HL-60 (cell line): ENCODE data around the gene ARIH1.
"Not testable (repeated sequence)": the region's sequence is repeated elsewhere in the genome, so short reads cannot be mapped to it uniquely, and the experiment has no call there.

Experiments used
- DNase-seq, 2 experiments: peaks; one replicate each; pipeline ENCODE4 v3.0.0-alpha.2; 2010 to 2020; ENCODE audit warnings: low read depth in 1 of 2, low spot score in 1 of 2
- H3K27ac ChIP-seq: fragments of 250-450 bp; sonication (Bioruptor Pico); replicated peaks from 2 replicates; pipeline ENCODE4 v1.5.1; 2020; ENCODE audit warnings: mild to moderate bottlenecking, moderate library complexity
- H3K27me3 ChIP-seq: fragments of 250-450 bp; sonication (Bioruptor Pico); 2 replicates; pipeline ENCODE4 v1.5.1; 2021; ENCODE audit warnings: mild to moderate bottlenecking, moderate library complexity; ENCODE audit not compliant: insufficient read depth, poor library complexity, severe bottlenecking
- H3K4me3 ChIP-seq: replicated peaks from 2 replicates; pipeline ENCODE4 v1.5.1; 2011; ENCODE audit warnings: mild to moderate bottlenecking, control low read depth, low read length; ENCODE audit not compliant: insufficient read depth
- GABPA ChIP-seq: IDR thresholded peaks from 2 replicates; pipeline ENCODE4 v1.6.1; 2012; ENCODE audit warnings: low read depth
- POLR2AphosphoS5 ChIP-seq: IDR thresholded peaks from 2 replicates; pipeline ENCODE4 v1.6.1; 2012; ENCODE audit warnings: low read depth
- SPI1 ChIP-seq: IDR thresholded peaks from 2 replicates; pipeline ENCODE4 v1.6.1; 2012; ENCODE audit warnings: low read depth, mild to moderate bottlenecking, borderline replicate concordance
- TF ChIP-seq, protein P1 (sequence below): IDR thresholded peaks from 2 replicates; pipeline ENCODE4 v1.6.1; 2012; ENCODE audit warnings: low read depth; ENCODE audit not compliant: insufficient replicate concordance
- TF ChIP-seq, protein P2 (sequence below): IDR thresholded peaks from one replicate; pipeline ENCODE4 v1.5.1; 2011; ENCODE audit warnings: low read length, control low read depth, inconsistent platforms; ENCODE audit not compliant: insufficient read depth

Gene ARIH1

DNA sequence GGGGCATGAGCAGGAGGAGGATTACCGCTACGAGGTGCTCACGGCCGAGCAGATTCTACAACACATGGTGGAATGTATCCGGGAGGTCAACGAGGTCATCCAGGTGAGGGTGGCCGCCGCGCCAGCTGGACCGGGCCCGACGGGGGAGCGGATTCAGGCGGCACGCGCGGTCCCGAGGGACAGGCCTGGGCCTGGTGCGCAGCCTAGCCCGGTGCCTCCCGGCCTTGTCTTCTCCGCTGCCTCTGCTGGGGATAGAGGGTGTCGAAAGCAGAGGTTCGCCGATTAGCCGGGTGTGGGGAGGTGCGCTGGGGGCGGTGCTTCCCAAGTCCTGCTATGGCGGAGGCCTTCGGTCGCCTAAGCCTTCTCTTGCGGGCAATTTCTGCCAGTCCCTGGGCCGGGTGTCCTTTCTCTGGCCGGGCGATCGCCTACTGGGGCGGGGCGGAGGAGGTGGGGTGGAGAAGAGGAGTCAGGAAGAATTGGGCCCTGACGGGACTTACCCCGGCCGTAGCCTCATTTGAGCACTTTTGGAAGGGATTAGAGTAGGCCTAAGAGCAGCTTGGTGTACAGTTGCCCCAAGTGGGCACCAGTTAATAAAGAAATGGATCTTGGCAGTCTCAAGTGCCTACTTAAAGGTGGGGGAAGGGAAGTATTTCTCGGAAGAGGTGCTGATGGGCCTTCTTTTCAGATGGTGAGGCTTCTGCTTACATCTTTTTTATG is 940 bp downstream of the ARIH1 start:
- TF ChIP-seq, protein P1, sequence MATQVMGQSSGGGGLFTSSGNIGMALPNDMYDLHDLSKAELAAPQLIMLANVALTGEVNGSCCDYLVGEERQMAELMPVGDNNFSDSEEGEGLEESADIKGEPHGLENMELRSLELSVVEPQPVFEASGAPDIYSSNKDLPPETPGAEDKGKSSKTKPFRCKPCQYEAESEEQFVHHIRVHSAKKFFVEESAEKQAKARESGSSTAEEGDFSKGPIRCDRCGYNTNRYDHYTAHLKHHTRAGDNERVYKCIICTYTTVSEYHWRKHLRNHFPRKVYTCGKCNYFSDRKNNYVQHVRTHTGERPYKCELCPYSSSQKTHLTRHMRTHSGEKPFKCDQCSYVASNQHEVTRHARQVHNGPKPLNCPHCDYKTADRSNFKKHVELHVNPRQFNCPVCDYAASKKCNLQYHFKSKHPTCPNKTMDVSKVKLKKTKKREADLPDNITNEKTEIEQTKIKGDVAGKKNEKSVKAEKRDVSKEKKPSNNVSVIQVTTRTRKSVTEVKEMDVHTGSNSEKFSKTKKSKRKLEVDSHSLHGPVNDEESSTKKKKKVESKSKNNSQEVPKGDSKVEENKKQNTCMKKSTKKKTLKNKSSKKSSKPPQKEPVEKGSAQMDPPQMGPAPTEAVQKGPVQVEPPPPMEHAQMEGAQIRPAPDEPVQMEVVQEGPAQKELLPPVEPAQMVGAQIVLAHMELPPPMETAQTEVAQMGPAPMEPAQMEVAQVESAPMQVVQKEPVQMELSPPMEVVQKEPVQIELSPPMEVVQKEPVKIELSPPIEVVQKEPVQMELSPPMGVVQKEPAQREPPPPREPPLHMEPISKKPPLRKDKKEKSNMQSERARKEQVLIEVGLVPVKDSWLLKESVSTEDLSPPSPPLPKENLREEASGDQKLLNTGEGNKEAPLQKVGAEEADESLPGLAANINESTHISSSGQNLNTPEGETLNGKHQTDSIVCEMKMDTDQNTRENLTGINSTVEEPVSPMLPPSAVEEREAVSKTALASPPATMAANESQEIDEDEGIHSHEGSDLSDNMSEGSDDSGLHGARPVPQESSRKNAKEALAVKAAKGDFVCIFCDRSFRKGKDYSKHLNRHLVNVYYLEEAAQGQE = peak; percentile 28
- no peak for TF ChIP-seq GABPA
- 0 out of 2 replicates have a peak, but pooled peaks have one; percentile 47 for TF ChIP-seq POLR2AphosphoS5
- TF ChIP-seq, protein P2, sequence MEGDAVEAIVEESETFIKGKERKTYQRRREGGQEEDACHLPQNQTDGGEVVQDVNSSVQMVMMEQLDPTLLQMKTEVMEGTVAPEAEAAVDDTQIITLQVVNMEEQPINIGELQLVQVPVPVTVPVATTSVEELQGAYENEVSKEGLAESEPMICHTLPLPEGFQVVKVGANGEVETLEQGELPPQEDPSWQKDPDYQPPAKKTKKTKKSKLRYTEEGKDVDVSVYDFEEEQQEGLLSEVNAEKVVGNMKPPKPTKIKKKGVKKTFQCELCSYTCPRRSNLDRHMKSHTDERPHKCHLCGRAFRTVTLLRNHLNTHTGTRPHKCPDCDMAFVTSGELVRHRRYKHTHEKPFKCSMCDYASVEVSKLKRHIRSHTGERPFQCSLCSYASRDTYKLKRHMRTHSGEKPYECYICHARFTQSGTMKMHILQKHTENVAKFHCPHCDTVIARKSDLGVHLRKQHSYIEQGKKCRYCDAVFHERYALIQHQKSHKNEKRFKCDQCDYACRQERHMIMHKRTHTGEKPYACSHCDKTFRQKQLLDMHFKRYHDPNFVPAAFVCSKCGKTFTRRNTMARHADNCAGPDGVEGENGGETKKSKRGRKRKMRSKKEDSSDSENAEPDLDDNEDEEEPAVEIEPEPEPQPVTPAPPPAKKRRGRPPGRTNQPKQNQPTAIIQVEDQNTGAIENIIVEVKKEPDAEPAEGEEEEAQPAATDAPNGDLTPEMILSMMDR = no peak
- TF ChIP-seq SPI1 = no peak
- peak overlapping the region; percentile 98 for H3K27ac ChIP-seq
- peak overlapping the region; percentile 85 for H3K4me3 ChIP-seq
- DNase-seq = peak; percentile 73 to 92
- no peaks in the 10 kb centered on the region for H3K27me3 ChIP-seq

DNA sequence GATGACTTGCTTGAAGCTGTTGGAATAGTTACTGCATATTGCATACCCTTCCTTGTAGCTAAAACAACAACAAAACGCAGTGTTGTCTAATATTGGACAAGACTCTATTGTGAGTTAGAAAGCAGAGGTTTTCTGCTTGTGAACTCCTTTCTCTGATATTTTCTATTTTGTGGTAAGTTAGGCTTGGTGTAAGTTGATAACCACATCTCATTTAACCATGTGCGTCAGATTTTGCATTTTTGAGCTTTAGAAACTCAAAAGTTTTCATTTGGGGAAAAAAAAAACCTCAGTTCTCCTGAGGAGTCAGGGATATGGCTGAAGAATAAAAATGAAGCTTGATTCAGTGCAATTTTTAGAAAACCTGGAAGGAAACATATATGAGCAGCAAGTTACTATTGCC is 1.5 kb downstream of the ARIH1 start:
- no peaks in the 10 kb centered on the region for H3K27me3 ChIP-seq
- TF ChIP-seq GABPA = no peak
- TF ChIP-seq, protein P1 = no peak
- peak overlapping the region; percentile 85 for H3K4me3 ChIP-seq
- no peak for DNase-seq
- peak overlapping the region; percentile 98 for H3K27ac ChIP-seq

DNA sequence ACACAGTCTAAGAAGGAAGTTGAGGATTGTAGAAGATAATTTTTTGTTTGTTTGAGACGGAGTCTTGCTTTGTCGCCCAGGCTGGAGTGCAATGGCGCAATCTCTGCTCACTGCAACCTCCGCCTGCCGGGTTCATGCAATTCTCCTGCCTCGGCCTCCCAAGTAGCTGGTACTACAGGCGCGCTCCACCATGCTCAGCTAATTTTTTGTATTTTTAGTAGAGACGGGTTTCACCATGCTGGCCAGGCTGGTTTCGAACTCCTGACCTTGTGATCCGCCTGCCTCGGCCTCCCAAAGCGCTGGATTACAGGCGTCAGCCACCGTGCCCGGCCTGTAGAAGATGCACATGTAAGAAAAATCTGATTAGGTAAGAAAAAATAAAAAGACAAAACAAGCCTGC is 2.2 kb downstream of the ARIH1 start:
- peak overlapping the region; percentile 85 for H3K4me3 ChIP-seq
- DNase-seq = peak in 1 of 2 experiments; percentile 67
- H3K27ac ChIP-seq = peak overlapping the region; percentile 98
- not testable (repeated sequence) for H3K27me3 ChIP-seq

DNA sequence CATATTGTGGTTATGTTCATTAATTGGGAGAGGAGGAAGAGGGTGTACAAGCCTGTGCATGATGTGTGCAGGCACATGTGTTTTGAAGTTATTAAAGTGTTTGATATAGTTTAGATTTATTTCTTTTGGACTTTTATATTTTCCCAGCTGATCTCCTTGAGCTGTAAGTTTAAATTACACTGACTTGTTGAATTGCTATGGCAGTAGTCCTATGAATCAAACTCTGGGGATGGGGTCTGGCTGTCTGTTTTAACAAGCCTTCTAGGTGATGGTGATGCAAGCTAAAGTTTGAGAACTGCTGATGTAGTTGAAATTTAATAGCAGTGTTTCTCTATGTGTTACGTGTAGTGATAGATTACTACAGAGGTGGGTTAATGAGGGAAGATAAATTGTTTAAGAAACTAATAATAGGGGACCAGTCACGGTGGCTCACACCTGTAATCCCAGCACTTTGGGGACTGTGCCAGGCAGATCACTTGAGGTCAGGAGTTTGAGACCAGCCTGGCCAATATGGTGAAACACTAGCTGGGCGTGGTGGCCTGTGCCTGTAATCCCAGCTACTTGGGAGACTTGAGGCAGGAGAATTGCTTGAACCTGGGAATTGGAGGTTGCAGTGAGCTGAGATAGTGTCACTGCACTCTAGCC is 7.0 kb downstream of the ARIH1 start:
- H3K4me3 ChIP-seq = no peak overlapping the region
- TF ChIP-seq, protein P2 = no peak
- TF ChIP-seq, protein P1 = no peak
- TF ChIP-seq POLR2AphosphoS5 = no peak
- no peak for TF ChIP-seq GABPA
- no peak for TF ChIP-seq SPI1
- DNase-seq = no peak
- no peaks in the 10 kb centered on the region for H3K27me3 ChIP-seq
- no peak overlapping the region for H3K27ac ChIP-seq
